Measurements from ENCODE around the gene DHX8.
"Not testable (repeated sequence)": the region's sequence is repeated elsewhere in the genome, so short reads cannot be mapped to it uniquely, and the experiment has no call there.

Gene DHX8
- 130 to 149 (median 132) reads per million in 4 donors for total RNA-seq

DNA sequence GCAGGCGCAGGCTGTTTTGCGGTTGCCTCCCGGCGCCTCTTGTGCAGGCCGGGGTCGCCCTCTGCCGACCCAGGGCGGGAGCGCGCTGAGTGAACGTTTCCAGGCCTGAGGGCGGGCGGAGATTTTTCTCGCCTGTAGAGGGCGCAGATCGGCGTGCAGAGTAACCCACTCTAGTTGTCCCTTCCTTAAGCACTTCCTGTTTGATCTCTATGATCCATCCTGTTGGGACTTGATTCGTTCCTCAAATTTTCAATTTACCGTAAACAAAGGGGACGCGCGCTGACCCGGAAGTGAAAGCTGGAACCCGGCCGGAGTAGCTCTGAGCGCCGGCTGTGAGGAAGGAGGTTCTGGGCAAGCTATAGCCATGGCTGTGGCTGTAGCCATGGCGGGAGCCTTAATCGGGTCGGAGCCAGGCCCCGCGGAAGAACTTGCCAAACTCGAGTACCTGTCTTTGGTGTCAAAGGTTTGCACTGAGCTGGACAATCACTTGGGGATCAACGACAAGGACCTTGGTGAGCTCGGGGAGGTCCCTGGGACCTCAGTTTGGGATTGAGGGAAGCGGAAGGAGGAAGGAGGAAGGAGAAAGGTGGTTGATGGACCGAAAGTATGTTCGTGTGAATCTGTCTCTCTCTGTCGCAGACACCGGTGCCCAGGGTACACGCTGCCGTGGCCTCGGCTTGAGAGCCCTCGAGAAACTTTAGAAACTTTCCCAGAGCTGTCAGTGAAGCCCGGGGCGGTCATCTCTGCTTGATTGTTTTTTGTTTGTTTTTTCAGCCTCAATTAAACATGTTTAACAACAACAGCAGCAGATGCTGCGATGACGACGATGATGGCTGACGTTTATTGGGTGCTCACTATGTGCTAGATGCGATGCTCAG lies at the start of gene DHX8:
TSS of gene DHX8 (plus strand) at position 302 of the 878 bp plus-strand sequence. CDS start at position 365, 63 bp downstream.
- DNase-seq: peak; percentile 95 to 98 (median 98)

DNA sequence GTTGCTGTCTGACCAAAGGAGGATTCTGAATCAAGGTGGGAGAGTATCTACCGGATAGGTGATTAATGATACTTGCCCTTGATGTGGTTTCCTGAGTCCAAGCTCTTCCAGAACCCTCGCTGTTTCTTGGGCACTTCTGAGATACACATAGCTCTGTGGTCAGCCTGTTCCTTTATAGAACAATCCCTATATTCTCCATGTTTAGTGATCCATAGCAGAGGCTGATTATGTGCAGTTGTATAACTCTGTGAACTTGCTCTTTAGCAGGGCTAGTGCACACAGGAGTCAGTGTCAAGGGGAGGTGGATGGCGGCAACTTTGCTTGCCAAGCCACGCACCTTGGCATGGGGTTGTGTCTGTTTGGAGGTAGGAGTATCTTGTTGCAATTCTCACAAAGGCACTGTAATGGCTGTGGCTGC lies 48.9 kb upstream of the DHX8 start:
- DNase-seq: no peak

DNA sequence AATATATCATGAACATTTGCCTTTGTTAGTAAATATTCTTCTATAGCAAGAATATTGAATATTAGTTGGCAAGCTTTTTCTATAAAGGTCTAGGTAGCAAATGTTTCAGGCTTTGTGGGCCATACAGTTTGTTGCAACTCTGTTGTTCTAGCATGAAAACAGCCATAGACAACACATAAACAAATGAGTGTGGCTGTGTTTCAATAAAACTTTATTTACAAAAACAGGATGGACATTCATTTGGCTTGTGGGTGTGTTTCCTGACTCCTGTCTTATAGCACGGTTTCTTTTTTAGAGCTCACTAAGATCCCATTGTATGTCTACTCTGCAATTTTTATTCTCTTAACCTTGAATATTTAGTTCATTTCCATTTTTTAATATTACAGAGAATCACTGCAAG lies 46.0 kb upstream of the DHX8 start:
- DNase-seq: no peak

DNA sequence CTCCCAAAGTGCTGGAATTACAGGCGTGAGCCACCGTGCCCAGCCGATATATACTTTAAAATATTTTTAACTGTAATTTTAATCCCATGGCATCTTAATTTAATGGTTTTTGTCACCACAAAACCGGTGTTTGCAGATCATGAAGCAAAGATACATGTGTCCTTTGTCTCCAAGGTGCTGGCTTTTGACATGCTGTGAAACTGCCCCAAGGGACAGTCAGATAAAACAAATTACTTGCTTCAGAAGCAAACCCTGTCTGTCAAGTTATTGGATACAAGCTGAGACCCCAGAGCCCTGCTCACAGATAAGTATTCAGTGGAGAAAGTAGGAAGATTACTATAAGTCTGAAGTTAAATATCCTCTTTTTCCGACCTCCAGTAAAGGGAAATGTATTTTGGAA lies 45.1 kb upstream of the DHX8 start:
- no peak for DNase-seq

DNA sequence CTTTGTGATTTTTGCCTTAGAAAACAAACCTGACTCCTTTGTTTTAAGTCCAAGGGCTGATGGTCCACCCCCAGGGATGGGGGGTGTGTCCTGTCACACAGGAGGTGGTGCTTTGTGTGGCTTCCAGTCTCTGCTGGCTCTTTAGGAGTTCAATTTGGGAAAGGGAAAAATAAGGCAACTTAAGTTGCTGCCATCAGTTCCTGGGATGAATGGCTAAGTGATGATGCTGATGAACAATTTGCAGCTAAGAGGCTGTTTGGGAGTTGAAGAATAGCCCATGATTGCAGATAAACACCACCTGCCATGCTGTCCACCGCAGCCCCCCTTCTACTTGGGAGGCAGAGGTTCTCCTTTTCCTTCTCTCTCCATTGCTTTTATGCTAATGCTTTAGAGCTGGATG lies 44.7 kb upstream of the DHX8 start:
- DNase-seq: no peak

DNA sequence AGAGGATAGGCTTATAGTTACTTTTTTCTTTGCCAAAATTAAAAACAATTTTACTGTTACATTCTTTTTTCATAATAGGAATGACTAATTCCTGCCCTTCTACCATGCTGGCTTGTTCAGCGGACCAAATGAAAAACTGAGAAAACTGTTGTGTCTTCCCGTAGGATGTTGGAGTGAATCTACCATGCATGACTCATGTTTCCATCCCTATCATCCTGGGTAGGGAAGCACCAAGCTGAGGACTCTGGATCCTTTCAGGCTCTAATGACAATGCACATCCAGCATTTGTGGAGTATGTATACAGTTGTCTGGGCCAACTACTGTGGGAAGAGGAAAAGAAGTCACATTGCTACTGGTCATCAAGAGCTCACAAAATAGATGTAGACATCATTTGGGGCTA lies 41.1 kb upstream of the DHX8 start:
- DNase-seq: no peak

DNA sequence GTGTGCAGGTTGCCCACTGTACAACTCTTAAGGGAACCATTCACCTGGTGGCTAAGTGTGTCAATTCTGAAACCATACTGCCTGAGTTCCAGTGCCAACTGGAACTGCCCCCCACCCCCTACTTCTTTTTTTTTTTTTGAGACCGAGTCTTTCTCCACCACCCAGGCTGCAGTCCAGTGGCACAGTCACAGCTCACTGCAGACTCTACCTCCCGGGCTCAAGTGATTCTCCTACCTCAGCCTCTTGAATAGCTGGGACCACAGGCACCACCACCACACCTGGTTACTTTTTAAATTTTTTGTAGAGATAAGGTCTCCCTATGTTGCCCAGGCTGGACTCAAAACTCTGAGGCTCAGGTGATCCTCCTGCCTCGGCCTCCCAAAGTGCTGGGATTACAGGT lies 40.4 kb upstream of the DHX8 start:
- no peak for DNase-seq

DNA sequence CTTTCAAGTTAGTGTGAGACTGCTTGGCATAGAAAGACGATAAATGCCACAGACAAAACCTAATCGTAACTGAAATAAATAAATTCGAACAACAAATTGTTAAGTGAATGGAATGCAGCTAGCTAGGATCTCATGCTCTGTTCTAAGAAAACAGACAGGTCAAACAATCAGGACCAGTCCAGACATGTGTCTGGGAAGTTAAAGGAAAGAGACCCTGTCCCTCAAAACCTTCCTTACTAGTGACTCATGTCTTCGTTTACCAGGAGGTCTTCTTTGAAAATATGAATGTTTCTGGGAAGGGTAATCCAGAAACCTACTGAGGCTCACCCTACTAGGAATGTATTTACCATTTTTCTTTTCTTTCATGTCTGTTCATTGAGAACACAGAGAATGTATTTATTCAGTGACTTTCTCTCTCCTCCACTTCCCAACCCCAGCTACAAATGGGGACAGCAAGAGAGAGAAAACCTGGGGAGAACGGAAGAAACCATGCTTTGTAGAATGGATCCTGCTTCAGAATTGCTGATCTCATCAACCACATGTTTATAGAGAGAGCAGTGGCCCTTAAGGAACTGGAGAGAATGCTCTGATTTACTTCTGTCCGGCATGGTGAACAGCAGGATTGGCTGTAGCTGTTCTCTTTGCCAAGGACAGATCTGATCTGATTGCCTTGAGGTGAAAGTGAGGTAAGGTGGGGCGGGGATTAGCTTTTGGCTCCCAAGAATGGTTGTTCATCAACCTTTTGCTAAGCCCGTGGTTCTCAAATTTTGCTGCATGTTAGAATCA lies 39.4 kb upstream of the DHX8 start:
- DNase-seq: no peak

DNA sequence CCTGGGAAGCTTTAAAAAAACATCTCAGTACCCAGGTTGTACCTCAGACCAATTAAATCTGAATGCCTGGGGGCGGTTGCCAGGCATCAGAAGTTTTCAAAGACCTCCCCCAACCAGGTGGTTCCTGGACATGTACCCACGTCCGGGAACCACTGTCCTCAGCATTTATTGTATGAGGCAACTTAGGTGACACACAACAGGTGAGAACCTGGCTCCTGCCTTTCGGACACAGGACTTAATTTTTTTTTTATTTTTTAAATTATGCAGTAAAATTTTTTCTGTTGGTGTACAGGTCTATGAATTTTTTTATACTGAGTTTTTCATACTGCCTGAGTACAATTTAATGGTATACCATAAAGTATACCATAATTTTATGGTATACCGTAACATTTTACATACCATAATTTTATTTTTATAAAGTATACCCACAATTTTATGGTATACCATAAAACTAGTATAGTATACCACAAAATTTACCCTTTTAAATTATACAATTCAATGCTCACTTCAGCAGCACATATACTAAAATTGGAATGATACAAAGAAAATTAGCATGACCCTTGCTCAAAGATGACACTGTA lies 38.7 kb upstream of the DHX8 start:
- DNase-seq: no peak

DNA sequence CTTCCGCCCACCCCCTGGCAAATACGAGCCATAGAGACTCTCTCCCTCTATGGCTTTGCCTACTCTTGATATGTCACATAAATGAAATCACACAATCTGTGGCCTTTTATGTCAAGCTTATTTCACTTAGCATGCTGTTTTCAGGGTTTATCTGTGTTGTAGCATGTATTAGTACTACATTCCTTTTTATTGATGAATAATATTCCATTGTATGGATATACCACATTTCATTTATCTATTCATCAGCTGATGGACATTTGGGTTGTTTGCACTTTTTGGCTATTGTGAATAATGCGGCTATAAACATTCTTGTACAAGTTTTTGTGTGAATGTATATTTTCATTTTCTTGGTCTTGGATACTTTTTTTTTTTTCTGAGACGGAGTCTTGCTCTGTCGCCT lies 37.0 kb upstream of the DHX8 start:
- no peak for DNase-seq

DNA sequence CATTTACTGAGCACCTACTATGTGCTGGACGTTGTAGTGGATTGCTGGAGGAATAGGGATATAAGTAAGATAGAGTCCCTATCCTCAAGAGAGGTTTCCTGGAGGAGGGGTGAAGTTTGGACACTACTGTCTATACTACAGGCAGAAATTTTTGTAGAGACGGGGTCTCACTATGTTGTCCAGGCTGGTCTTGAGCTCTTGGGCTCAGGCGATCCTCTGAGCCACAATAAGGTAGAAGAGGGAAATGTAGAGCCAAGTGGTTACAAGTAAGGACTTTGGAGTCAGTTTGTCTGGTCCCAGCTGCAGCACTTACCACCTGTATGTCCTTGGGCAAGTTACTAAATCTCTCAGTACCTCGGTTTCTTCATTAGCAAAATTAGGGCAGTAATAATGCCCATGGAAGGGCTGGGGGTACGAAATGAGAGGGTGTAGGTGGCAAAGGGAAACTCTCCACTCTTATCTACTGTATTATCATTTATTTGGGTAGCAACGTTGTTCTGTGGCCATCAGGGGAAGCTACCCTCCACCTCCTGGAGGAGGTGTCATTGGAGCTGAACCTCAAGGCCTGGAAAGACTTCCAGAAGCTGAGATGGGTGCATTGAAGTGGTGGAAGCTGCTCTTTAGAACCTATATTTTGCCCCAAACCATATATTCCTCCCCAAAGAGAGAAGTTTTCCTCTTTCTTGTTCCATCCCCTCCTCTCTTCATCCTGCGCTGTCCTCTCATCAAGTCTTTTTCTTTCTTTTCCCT lies 34.9 kb upstream of the DHX8 start:
- DNase-seq: no peak

DNA sequence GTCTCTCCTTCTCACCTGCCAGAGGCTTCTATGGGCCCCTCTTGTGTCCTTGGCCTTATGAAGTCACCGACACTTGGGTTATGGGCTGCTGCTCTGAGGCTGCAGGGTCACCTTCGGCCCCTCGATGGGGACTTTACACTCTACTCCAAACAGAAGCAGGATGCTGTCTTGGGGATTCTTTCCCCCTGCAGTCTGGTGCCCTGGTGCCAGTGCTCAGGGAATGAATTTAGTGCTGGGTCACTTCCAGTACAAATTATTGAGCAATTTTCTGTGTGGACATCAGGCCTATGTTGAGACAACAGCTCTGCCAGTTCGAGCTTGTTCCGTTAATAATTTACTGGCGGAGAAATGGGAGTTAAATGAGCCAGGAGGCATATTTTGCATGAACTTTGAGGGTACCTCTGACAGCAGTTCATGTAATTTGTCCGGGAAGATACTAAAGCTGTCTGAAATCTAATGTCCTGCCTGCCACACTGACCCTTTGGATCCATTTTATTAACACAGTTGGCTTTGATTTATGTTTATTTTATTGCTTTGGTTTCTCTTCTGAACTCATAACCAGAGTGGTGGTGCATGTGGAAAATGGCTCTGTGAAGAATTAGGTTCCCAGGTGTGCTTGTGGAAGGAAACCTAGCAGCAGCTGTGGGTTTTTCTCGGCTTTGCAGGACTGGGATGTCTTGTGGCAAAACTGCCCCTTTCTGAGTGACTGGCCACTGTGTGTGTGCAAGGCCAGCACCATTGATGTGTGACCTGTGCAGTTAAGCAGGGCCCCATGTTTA lies 34.1 kb upstream of the DHX8 start:
- no peak for DNase-seq

DNA sequence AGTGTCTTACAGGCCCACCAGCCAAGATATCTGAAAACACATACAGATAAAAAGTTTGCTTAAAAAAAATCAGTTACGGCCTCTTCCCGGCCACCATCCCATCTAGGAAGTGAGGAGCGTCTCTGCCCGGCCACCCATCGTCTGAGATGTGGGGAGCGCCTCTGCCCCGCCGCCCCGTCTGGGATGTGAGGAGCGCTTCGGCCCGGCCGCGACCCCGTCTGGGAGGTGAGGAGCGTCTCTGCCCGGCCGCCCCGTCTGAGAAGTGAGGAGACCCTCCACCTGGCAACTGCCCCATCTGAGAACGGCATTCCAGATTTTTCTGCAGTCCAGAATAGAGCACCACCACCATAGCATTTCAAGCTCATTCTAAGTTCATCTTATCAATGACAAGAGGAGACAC lies 33.0 kb upstream of the DHX8 start:
- DNase-seq: not testable (repeated sequence)

DNA sequence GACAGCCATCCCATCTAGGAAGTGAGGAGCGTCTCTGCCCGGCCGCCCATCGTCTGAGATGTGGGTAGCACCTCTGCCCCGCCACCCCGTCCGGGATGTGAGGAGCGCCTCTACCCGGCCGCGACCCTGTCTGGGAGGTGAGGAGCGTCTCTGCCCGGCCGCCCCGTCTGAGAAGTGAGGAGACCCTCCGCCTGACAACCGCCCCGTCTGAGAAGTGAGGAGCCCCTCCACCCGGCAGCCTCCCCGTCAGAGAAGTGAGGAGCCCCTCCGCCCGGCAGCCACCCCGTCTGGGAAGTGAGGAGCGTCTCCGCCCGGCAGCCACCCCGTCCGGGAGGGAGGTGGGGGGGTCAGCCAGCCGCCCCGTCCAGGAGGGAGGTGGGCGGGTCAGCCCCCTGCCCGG lies 32.0 kb upstream of the DHX8 start:
- not testable (repeated sequence) for DNase-seq

DNA sequence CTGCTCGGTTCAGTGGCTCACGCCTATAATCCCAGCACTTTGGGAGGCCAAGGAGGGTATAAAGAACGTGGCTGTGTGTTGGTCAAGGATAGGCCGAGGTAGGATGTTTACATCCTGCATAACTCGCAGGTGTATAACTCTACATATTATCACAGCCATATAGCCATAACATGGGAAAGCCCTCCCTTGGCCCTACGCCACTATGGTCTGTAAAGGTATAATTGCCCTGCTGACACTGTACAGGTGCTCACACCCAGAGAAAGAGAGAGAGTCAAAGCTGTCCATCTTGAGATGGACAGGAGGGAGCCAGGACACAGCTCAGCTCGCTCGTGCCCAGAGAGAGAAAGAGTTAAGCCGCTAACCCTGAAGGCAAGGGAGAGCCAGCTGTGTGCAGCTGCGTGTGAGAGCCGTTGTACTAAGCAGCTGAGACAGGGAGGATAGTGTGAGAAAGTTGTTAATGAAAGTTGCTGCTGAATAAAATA lies 30.4 kb upstream of the DHX8 start:
- no peak for DNase-seq

DNA sequence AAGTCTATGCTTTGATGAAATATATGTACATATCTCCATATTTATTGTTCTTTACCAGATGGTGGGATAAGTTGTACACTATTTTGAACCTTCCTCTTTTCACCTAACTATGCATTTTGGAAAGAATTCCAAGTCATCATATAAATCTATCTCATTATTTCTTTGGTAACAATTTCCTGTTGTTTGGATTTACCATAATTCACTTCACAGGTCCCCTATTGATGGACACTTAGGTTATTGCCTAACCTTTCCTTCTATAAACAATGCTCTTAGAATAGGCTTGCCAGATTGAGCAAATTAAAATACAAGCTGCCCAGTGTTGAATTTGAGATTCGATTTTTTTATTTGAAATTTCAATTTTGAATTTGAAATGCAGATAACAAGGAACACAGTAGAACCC lies 28.9 kb upstream of the DHX8 start:
- DNase-seq: no peak

DNA sequence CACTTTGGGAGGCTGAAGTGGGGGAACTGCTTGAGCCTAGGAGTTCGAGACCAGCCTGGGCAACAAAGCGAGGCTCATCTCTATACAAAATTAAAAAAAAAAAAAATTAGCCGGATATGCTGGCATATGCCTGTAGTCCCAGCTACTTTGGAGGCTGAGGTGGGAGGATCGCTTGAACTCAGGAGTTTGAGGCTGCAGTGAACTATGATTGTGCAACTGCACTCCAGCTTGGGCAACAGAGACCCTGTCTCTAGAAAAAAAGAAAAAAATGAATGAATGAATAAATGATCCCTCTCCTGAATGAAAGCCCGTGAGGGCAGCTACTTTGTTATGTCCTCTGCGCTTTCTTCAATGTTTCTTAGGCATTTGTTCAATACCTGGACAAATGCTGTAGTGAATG lies 27.7 kb upstream of the DHX8 start:
- DNase-seq: no peak

DNA sequence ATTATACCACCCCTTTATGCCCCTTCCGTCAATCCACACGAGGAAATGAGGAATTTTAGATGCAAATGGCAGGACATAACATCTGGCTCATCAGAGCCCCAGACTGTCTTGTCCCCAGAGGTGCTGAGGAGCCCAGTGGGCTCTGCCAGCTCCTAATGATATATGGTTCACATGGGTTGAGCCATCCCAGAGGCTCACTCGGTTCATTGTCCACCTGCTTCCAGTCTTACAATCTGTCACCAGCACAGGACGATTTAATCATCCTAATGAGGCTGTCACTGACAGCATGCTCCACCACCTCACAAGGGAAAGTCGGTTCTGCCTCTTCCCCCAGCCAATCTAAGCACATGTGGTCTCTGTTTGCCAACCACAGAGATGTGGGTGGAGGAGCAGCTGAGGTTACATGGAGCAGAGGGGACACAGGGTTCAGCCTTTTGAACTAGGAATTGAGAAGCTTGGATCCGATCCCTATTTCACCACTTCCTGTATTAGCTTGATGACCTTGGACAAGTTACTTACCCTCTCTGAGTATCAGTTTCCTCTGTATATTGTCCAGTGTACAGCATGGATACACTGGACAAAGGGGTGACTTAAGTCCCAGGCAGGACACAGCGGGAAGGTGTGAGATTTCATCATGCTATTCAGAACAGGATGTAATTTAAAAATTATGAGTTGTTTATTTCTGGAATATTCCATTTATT lies 27.0 kb upstream of the DHX8 start:
- no peak for DNase-seq

DNA sequence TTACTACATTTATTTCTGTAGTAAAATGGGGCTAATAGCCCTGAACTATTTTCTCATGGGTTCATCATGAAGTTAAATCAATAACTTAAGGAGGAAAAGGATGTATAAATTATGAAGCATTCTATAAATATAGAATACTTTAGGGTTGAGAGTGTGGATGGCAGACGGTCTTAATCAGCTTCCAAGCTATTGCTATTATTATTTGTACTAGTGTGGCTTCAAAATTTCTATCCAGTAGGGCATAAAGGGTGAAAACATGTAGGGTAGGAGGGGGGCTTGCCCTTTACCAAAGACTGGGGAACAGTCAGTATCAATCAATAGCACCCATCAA lies 26.4 kb upstream of the DHX8 start:
- no peak for DNase-seq

DNA sequence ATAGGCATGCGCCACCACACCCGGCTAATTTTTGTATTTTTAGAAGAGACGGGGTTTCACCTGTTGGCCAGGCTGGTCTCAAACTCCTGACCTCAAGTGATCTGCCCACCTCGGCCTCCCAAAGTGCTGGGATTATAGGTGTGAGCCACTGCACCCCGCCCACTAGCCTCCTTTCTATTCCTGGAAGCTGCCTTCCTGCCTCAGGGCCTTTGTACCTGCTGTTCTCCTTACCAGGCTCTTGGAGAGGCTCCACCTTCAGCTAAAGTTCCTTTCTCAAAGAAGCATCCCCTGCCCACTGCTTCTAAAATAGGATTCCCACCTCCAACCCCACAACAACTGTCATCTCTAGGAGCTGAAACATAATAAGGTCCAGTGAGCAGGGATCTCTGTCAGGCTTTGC lies 23.9 kb upstream of the DHX8 start:
- DNase-seq: not testable (repeated sequence)

DNA sequence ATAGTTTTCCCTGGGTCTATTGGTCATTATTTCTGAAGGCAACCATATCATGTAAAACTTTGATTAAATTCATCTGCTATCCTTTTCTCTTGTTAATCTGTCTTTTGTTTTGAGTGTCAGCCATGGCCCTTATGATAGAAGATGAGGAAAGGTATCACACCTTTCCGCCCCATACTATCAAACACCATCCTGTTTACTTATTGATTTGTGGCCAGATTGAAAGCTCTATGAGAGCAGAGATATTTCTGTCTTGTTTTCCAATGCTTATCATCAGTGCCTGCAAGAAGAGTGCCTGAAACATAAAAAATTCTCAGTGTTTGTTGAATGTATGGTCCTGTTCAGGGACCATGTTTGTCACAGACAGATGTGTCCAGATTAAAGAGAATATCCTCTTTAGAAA lies 22.6 kb upstream of the DHX8 start:
- DNase-seq: no peak

Measured in T-helper 1 cell (primary cell).